Hematopoietic multipotent progenitor cell treated with erythropoietin and hydrocortisone succinate and interleukin-3 and kit ligand, for 4 days (in vitro differentiated cells): Measurements from ENCODE around the gene GSTM4.

ENCODE experiments used
- DNase-seq: peaks from one replicate; pipeline ENCODE4 v3.0.0-alpha.2; 2015

Gene GSTM4

DNA sequence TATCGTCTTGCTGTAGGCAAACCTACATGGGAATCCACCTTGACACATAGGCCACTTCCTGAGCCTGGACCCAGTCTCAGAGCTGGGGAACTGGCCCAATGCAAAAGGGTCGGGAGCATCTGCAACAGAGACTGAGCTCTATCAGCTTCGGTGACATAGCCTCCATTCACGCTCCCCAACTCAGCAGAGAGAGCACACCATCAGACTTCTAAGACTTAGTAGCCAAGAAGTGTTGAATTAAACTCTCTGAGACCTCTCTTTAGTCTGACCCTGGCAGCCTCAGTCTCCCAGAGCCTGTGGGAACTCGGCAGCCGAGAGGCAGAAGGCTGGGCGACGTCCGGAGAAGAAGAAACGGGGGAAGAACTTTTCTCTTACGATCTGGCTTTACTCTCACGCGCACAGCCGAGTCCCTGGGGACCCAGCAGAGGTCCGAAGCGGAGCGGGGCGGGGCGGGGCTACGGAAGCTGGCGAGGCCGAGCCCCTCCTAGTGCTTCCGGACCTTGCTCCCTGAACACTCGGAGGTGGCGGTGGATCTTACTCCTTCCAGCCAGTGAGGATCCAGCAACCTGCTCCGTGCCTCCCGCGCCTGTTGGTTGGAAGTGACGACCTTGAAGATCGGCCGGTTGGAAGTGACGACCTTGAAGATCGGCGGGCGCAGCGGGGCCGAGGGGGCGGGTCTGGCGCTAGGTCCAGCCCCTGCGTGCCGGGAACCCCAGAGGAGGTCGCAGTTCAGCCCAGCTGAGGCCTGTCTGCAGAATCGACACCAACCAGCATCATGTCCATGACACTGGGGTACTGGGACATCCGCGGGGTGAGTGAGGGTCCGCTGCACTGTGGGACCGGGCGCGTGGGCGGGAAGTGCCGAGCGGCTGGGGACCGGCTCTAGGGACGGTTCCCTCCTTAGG lies at the start of gene GSTM4:
Gene GSTM4 (plus strand): TSS at position 485 of the 905 bp plus-strand sequence. CDS start 291 bp downstream, at position 776.
- DNase-seq = peak; percentile 89

DNA sequence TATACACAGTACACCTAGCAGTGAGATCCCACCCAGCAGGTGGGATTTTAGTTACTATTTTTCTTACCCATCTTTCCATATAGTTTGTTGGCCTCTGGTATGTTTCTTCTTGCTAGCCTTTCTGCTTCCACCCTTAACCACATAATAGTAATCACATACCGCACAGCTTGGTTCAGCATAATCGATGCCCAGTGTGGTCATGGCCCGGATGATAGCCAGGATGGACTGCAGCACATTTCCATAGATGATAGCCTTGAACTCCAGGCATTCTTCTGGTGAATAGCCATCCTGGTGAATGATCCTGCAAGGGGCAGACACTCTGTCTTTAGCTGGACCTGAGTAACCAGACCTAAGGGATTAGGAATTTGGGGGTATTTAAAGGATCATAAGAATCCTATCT lies 46.0 kb upstream of the GSTM4 start:
- DNase-seq = no peak

GRCh38 chr1:109610609-109611307 lies 45.1 kb upstream of the GSTM4 start:
- DNase-seq = no peak

GRCh38 chr1:109611308-109611990 lies 44.5 kb upstream of the GSTM4 start:
- DNase-seq = no peak

GRCh38 chr1:109613361-109614147 lies 42.3 kb upstream of the GSTM4 start:
- DNase-seq = no peak

- peak; percentile 86 for DNase-seq
Observed at GRCh38 chr1:109615879-109616278, 40.0 kb upstream of the GSTM4 start.

- DNase-seq = no peak
Observed at GRCh38 chr1:109616391-109616790, 39.5 kb upstream of the GSTM4 start.

DNA sequence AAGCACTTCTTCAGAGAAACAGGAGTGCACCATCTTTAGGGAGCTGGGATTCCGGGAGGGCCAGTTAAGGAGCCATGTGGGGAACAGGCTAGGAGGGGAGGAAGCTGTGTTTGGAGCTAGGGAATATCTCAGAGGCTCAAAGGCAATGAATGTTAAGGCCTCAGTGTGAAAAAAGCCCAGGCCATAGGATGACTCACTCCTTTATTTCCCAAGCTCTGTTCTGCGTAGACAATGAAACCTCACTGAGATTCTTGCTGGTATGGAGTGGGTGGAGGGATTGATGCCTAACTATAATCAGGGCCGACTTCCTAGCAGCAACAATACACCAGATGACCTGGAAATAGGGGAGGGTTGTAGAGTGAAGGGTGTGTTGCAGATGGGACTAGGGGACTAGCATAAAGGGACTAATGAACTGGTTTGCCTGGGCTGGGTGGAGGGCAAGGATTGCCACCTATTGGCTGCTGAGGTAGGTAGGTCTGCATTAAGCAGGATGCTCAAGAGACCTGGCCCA lies 38.6 kb upstream of the GSTM4 start:
- DNase-seq = no peak

GRCh38 chr1:109618661-109619575 lies 37.0 kb upstream of the GSTM4 start:
- DNase-seq = no peak

GRCh38 chr1:109619576-109620400 lies 36.1 kb upstream of the GSTM4 start, which contains the start of the genes AMPD2 and GNAT2:
AMPD2 (plus strand) TSS chr1:109619837; CDS start chr1:109621176, 1,339 bp downstream.
GNAT2 (minus strand) TSS chr1:109619616; CDS start chr1:109612870, 6,746 bp downstream.
- DNase-seq = peak; percentile 92

DNA sequence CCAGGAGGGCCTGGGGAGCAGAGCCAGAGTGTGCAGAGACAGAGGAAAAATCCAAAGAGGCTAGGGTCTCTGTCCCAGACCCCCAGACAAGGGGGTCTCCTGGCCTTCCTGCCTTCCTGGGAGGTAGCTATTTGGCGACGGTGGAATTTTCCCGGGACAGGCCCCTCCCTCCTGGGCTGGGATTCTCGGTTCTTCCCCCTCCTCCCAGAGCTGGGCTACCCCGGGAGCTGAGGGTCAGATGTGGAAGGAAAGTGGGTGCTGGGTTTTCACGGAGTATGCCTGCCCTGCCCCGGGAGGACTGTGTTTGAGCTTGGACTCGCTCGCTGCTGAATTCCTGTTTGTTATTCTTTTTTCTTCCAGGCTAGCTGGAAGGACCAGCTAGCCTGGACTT lies 35.5 kb upstream of the GSTM4 start:
- DNase-seq = no peak

DNA sequence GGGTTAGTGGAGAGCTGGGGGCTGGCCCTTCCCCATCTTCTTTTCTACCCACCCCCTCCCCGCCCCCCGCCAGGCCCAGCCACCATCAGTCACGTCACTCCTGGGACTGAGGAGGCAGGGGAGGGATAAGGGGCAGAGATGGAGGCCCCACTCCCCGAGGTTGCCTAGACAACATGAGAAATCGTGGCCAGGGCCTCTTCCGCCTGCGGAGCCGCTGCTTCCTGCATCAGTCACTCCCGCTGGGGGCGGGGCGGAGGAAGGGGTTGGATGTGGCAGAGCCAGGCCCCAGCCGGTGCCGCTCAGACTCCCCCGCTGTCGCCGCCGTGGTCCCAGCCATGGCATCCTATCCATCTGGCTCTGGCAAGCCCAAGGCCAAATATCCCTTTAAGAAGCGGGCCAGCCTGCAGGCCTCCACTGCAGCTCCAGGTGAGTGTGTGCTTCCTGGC lies 35.0 kb upstream of the GSTM4 start:
- peak; percentile 98 for DNase-seq

GRCh38 chr1:109621379-109622136 lies 34.3 kb upstream of the GSTM4 start:
- DNase-seq = peak; percentile 62

GRCh38 chr1:109622137-109622892 lies 33.6 kb upstream of the GSTM4 start:
- no peak for DNase-seq

GRCh38 chr1:109622895-109623294 lies 33.0 kb upstream of the GSTM4 start:
- DNase-seq = peak; percentile 90

GRCh38 chr1:109623601-109624161 lies 32.2 kb upstream of the GSTM4 start:
- DNase-seq = peak; percentile 86

- peak; percentile 78 for DNase-seq
Observed at GRCh38 chr1:109624201-109625010, 31.5 kb upstream of the GSTM4 start.
